HL-60 (cell line): ENCODE data around the gene CSDE1.

Experiments
- CTCF ChIP-seq: IDR thresholded peaks from one replicate; pipeline ENCODE4 v1.5.1; 2011; ENCODE audit warnings: low read length, control low read depth, inconsistent platforms; ENCODE audit not compliant: insufficient read depth
- GABPA ChIP-seq: IDR thresholded peaks from 2 replicates; pipeline ENCODE4 v1.6.1; 2012; ENCODE audit warnings: low read depth
- POLR2AphosphoS5 ChIP-seq: IDR thresholded peaks from 2 replicates; pipeline ENCODE4 v1.6.1; 2012; ENCODE audit warnings: low read depth
- REST ChIP-seq: IDR thresholded peaks from 2 replicates; pipeline ENCODE4 v1.6.1; 2012; ENCODE audit warnings: low read depth; ENCODE audit not compliant: insufficient replicate concordance

- TF ChIP-seq CTCF (no peak), GABPA (no peak), REST (no peak), POLR2AphosphoS5 (no peak)
These were observed 37.3 kb downstream of the CSDE1 start for GRCh38 chr1:114720492-114720891.
